Measurements from ENCODE around the gene PHYHIPL. TPM values are rescaled to one million over a fixed set of nuclear protein-coding genes. Genes with fewer than 3 reads are reported as not detected.
"Not testable (repeated sequence)": the region's sequence is repeated elsewhere in the genome, so short reads cannot be mapped to it uniquely, and the experiment has no call there.

Gene PHYHIPL
- total RNA-seq, 1 donor from 2014 or later = 0.23 TPM

GRCh38 chr10:59216178-59216869 is 39.9 kb downstream of the PHYHIPL start:
- no peak for TF ChIP-seq CTCF (conservative IDR thresholded peaks at IDR 0.05; ENCODE audit: low read depth, low read length)
- DNase-seq (ENCODE audit: low read depth) = no peak
- H3K4me3 ChIP-seq (ENCODE audit: low read depth, low read length) = no peak overlapping the region

GRCh38 chr10:59222788-59223187 is 46.3 kb downstream of the PHYHIPL start:
- no peak for DNase-seq (ENCODE audit: low read depth)
- H3K4me3 ChIP-seq (ENCODE audit: low read depth, low read length) = no peak overlapping the region
- TF ChIP-seq CTCF (conservative IDR thresholded peaks at IDR 0.05; ENCODE audit: low read depth, low read length) = no peak

- not testable (repeated sequence) for H3K4me3 ChIP-seq (ENCODE audit: low read depth, low read length); DNase-seq (ENCODE audit: low read depth)
These were observed 47.2 kb downstream of the PHYHIPL start for GRCh38 chr10:59223597-59223996.

GRCh38 chr10:59225211-59225610 is 48.8 kb downstream of the PHYHIPL start:
- TF ChIP-seq CTCF (conservative IDR thresholded peaks at IDR 0.05; ENCODE audit: low read depth, low read length) = no peak
- no peak for DNase-seq (ENCODE audit: low read depth)
- no peak overlapping the region for H3K4me3 ChIP-seq (ENCODE audit: low read depth, low read length)

- TF ChIP-seq CTCF (conservative IDR thresholded peaks at IDR 0.05; ENCODE audit: low read depth, low read length) = peak; percentile 28
- no peak for DNase-seq (ENCODE audit: low read depth)
- no peak overlapping the region for H3K4me3 ChIP-seq (ENCODE audit: low read depth, low read length)
These were observed 50.8 kb downstream of the PHYHIPL start for GRCh38 chr10:59227136-59227673.

- H3K4me3 ChIP-seq (ENCODE audit: low read depth, low read length) = no peak overlapping the region
- DNase-seq (ENCODE audit: low read depth) = no peak
- TF ChIP-seq CTCF (conservative IDR thresholded peaks at IDR 0.05; ENCODE audit: low read depth, low read length) = no peak
These were observed 53.0 kb downstream of the PHYHIPL start for GRCh38 chr10:59229441-59229840.

GRCh38 chr10:59234194-59234593 is 57.8 kb downstream of the PHYHIPL start:
- DNase-seq (ENCODE audit: low read depth) = no peak
- H3K4me3 ChIP-seq (ENCODE audit: low read depth, low read length) = no peak overlapping the region
- TF ChIP-seq CTCF (conservative IDR thresholded peaks at IDR 0.05; ENCODE audit: low read depth, low read length) = no peak

Measured in epithelial cell of proximal tubule (primary cell).